HCT116 (cell line): ENCODE results near the gene CD2. TPM values are rescaled to one million over a fixed set of nuclear protein-coding genes. Genes with fewer than 3 reads are reported as not detected.

Experiments
- ATAC-seq: fragments of 200-7000 bp; cut with Tn5 transposase; 2 replicates; pipeline ENCODE4 v1.9.1; 2020; ENCODE audit warnings: mild to moderate bottlenecking, moderate library complexity
- BruUV-seq: library from RNA; stranded (reverse); fragments of 400-500 nt; replicated peaks from 2 replicates; lab custom pipeline; 2021; lab: Mats Ljungman, UMichigan
- CTCF ChIA-PET: fragments of 300-600 bp; sonication (Branson Sonifier 250); formaldehyde crosslinking; loops from one replicate; lab custom pipeline; 2021; ENCODE audit warnings: antibody characterized with exemption; lab: Charles Lee
- POLR2A ChIA-PET: fragments of 300-600, 350-600 bp; sonication (Branson Sonifier 250); formaldehyde crosslinking; loops from one replicate; lab custom pipeline; 2021; ENCODE audit warnings: antibody characterized with exemption; lab: Charles Lee
- RAD21 ChIA-PET, 2 experiments: fragments of 300-600 bp; sonication (Branson Sonifier 250); formaldehyde crosslinking; loops; one replicate each; lab custom pipeline; 2023; ENCODE audit warnings: low total read pairs in 2 of 2; ENCODE audit not compliant: uncharacterized antibody in 2 of 2, unreplicated experiment in 2 of 2, low non-redundant PET in 1 of 2; lab: Charles Lee
- DNase-seq: peaks from one replicate; pipeline ENCODE4 v3.0.0-alpha.2; 2010; ENCODE audit warnings: low read depth, low spot score
- H2AFZ ChIP-seq: fragments of 200-600 bp; shearing (Covaris generic), sonication (generic); 2 replicates; pipeline ENCODE4 v1.6.1; 2017; ENCODE audit warnings: low read depth, mixed run types, mixed read lengths, antibody characterized with exemption, low read length; ENCODE audit not compliant: poor library complexity, severe bottlenecking
- H3K27ac ChIP-seq: 2 replicates; pipeline ENCODE4 v1.5.1; 2012; ENCODE audit warnings: low read depth, low read length
- H3K27me3 ChIP-seq: fragments of 200-600 bp; sonication (generic); 2 replicates; pipeline ENCODE4 v1.6.1; 2016; ENCODE audit warnings: mixed run types, low read length, mixed read lengths; ENCODE audit not compliant: insufficient read depth
- H3K36me3 ChIP-seq, 2 experiments: fragments of 200-500 bp in 1 of 2; fragments of 200-600 bp in 1 of 2; sonication (Bioruptor generic) in 1 of 2; sonication (generic) in 1 of 2; 2 replicates each; pipeline versions ENCODE4 v1.5.1 to v1.6.1; 2014 to 2016; ENCODE audit warnings: low read length in 2 of 2, inconsistent platforms in 1 of 2, mixed read lengths in 1 of 2, mixed run types in 1 of 2; ENCODE audit not compliant: insufficient read depth in 2 of 2, control insufficient read depth in 1 of 2
- H3K4me1 ChIP-seq, 2 experiments: fragments of 200-600 bp in 1 of 2; sonication (generic) in 1 of 2; 2 replicates each; pipeline versions ENCODE4 v1.5.1 to v1.6.1; 2012 to 2017; ENCODE audit warnings: low read length in 2 of 2, inconsistent platforms in 1 of 2, mild to moderate bottlenecking in 1 of 2, mixed read lengths in 1 of 2, mixed run types in 1 of 2, moderate library complexity in 1 of 2; ENCODE audit not compliant: insufficient read depth in 2 of 2, control insufficient read depth in 1 of 2
- H3K4me2 ChIP-seq: fragments of 200-600 bp; sonication (generic); 2 replicates; pipeline ENCODE4 v1.6.1; 2017; ENCODE audit warnings: mixed run types, low read length, mixed read lengths
- H3K4me3 ChIP-seq, 2 experiments: fragments of 200-600 bp in 1 of 2; sonication (generic) in 1 of 2; replicated peaks in 1 of 2; 2 replicates each; pipeline ENCODE4 v1.5.1; 2011 to 2016; ENCODE audit warnings: low read length in 2 of 2, control low read depth in 1 of 2, low read depth in 1 of 2, mild to moderate bottlenecking in 1 of 2, mixed read lengths in 1 of 2, mixed run types in 1 of 2
- H3K79me2 ChIP-seq: fragments of 200-600 bp; sonication (generic); 2 replicates; pipeline ENCODE4 v1.6.1; 2017; ENCODE audit warnings: mild to moderate bottlenecking, mixed run types, low read length, moderate library complexity, mixed read lengths; ENCODE audit not compliant: insufficient read depth
- H3K9ac ChIP-seq: fragments of 200-600 bp; sonication (generic); 2 replicates; pipeline ENCODE4 v1.6.1; 2016; ENCODE audit warnings: low read length, mixed read lengths
- H3K9me2 ChIP-seq: fragments of 200-600 bp; sonication (generic), shearing (Covaris generic); 2 replicates; pipeline ENCODE4 v1.6.1; 2017; ENCODE audit warnings: mixed run types, mild to moderate bottlenecking, moderate library complexity; ENCODE audit not compliant: insufficient read depth
- H3K9me3 ChIP-seq, 2 experiments: fragments of 200-500 bp in 1 of 2; fragments of 200-600 bp in 1 of 2; sonication (Bioruptor generic) in 1 of 2; sonication (generic) in 1 of 2; 2 replicates each; pipeline ENCODE4 v1.6.1; 2014 to 2017; ENCODE audit warnings: low read length in 2 of 2, mixed read lengths in 2 of 2, inconsistent platforms in 1 of 2, low read depth in 1 of 2, mild to moderate bottlenecking in 1 of 2, mixed run types in 1 of 2, moderate library complexity in 1 of 2; ENCODE audit not compliant: control insufficient read depth in 1 of 2, insufficient read depth in 1 of 2
- H4K20me1 ChIP-seq: fragments of 200-600 bp; sonication (generic), shearing (Covaris generic); 2 replicates; pipeline ENCODE4 v1.6.1; 2017; ENCODE audit warnings: mixed run types, mild to moderate bottlenecking, moderate library complexity; ENCODE audit not compliant: insufficient read depth
- CBX3 ChIP-seq: IDR thresholded peaks from 2 replicates; pipeline ENCODE4 v1.6.1; 2012; ENCODE audit warnings: low read depth
- EGR1 ChIP-seq: IDR thresholded peaks from 2 replicates; pipeline ENCODE4 v1.6.1; 2012; ENCODE audit warnings: low read depth
- EZH2 ChIP-seq: fragments of 200-600 bp; sonication (generic); IDR thresholded peaks from 2 replicates; pipeline ENCODE4 v1.6.1; 2017; ENCODE audit warnings: antibody characterized with exemption, mixed run types
- EZH2phosphoT487 ChIP-seq: fragments of 200-600 bp; IDR thresholded peaks from 2 replicates; pipeline ENCODE4 v1.6.1; 2018; ENCODE audit warnings: antibody characterized with exemption, borderline replicate concordance
- FOSL1 ChIP-seq: IDR thresholded peaks from 2 replicates; pipeline ENCODE4 v1.6.1; 2012; ENCODE audit warnings: low read depth
- POLR2A ChIP-seq: IDR thresholded peaks from 2 replicates; pipeline ENCODE4 v1.7.0; 2011; ENCODE audit warnings: borderline replicate concordance; ENCODE audit not compliant: insufficient read depth, insufficient read length; ENCODE audit errors: extremely low read depth
- POLR2AphosphoS5 ChIP-seq: IDR thresholded peaks from 2 replicates; pipeline ENCODE4 v1.6.1; 2011; ENCODE audit warnings: mild to moderate bottlenecking, low read depth, low read length, moderate library complexity
- RAD21 ChIP-seq: IDR thresholded peaks from 2 replicates; pipeline ENCODE4 v1.6.1; 2012; ENCODE audit warnings: low read depth, mild to moderate bottlenecking
- SIN3A ChIP-seq: IDR thresholded peaks from 2 replicates; pipeline ENCODE4 v1.6.1; 2012; ENCODE audit warnings: low read depth
- SP1 ChIP-seq: IDR thresholded peaks from 2 replicates; pipeline ENCODE4 v1.6.1; 2012; ENCODE audit warnings: low read depth
- TCF7L2 ChIP-seq: IDR thresholded peaks from 2 replicates; pipeline ENCODE4 v1.7.0; 2011; ENCODE audit warnings: borderline replicate concordance, inconsistent platforms; ENCODE audit not compliant: insufficient read depth, insufficient read length; ENCODE audit errors: extremely low read depth
- ZNF274 ChIP-seq: fragments of 200-500 bp; sonication (Bioruptor generic); IDR thresholded peaks from 2 replicates; pipeline ENCODE4 v1.6.1; 2014; ENCODE audit warnings: mild to moderate bottlenecking, low read depth, low read length, inconsistent platforms
- intact Hi-C: fragments of 100-400 bp; cut with micrococcal nuclease; formaldehyde crosslinking; loops from 2 replicates; pipeline ENCODE4 v1.10.0; 2022
- total RNA-seq: library from RNA; stranded (reverse); gene quantifications from one replicate; pipeline ENCODE4 v1.2.1, GENCODE V29; 2021; ENCODE audit not compliant: unreplicated experiment
- TF ChIP-seq, protein P1 (sequence below): IDR thresholded peaks from 2 replicates; pipeline ENCODE4 v1.6.1; 2012
- TF ChIP-seq, protein P2 (sequence below): IDR thresholded peaks from 2 replicates; pipeline ENCODE4 v1.6.1; 2012; ENCODE audit warnings: low read depth
- TF ChIP-seq, protein P3 (sequence below), 3 experiments: fragments of 200-600 bp in 1 of 3; sonication (generic) in 1 of 3; IDR thresholded peaks in 2 of 3; conservative IDR thresholded peaks in 1 of 3; 2 replicates each; pipeline ENCODE4 v1.5.1; 2012 to 2017; ENCODE audit warnings: low read depth in 2 of 3, low read length in 2 of 3, antibody characterized with exemption in 1 of 3, borderline replicate concordance in 1 of 3, control low read depth in 1 of 3, mild to moderate bottlenecking in 1 of 3, mixed read lengths in 1 of 3, mixed run types in 1 of 3, moderate library complexity in 1 of 3; ENCODE audit not compliant: insufficient read depth in 1 of 3

CD2 gene
- total RNA-seq, 1 experiment from 2014 or later: 0.57 TPM

GRCh38 chr1:116769994-116770393 lies 15.8 kb downstream of the CD2 start:
- intact Hi-C loops: loop anchor here (10.0 kb wide), 1 partner anchor 45 kb away; no protein-coding TSS in a partner anchor
- Histone ChIP-seq H3K27me3 (no peaks in the 10 kb centered on the region), H2AFZ (no peak overlapping the region), H3K27ac (no peak overlapping the region), H3K9me3 (no peaks in the 10 kb centered on the region), H3K4me2 (no peak overlapping the region), H3K36me3 (no peaks in the 10 kb centered on the region), H3K79me2 (no peaks in the 10 kb centered on the region), H3K9ac (no peak overlapping the region), H3K4me3 (no peak overlapping the region), H4K20me1 (no peaks in the 10 kb centered on the region), H3K9me2 (no peaks in the 10 kb centered on the region), H3K4me1 (no peaks in the 10 kb centered on the region)
- DNase-seq (no peak), ATAC-seq (no peak)
- ChIA-PET CTCF (interaction anchor here (1.2 kb wide), 1 partner anchor 48 kb away, joined by 3 read pairs; no protein-coding TSS in a partner anchor), POLR2A (no interaction called here), RAD21 (no interaction called here)
- no TSS peak for BruUV-seq
- TF ChIP-seq SIN3A (no peak), TCF7L2 (no peak), RAD21 (no peak)
- TF ChIP-seq, protein P1, sequence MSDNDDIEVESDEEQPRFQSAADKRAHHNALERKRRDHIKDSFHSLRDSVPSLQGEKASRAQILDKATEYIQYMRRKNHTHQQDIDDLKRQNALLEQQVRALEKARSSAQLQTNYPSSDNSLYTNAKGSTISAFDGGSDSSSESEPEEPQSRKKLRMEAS: no peak
- TF ChIP-seq, protein P2, sequence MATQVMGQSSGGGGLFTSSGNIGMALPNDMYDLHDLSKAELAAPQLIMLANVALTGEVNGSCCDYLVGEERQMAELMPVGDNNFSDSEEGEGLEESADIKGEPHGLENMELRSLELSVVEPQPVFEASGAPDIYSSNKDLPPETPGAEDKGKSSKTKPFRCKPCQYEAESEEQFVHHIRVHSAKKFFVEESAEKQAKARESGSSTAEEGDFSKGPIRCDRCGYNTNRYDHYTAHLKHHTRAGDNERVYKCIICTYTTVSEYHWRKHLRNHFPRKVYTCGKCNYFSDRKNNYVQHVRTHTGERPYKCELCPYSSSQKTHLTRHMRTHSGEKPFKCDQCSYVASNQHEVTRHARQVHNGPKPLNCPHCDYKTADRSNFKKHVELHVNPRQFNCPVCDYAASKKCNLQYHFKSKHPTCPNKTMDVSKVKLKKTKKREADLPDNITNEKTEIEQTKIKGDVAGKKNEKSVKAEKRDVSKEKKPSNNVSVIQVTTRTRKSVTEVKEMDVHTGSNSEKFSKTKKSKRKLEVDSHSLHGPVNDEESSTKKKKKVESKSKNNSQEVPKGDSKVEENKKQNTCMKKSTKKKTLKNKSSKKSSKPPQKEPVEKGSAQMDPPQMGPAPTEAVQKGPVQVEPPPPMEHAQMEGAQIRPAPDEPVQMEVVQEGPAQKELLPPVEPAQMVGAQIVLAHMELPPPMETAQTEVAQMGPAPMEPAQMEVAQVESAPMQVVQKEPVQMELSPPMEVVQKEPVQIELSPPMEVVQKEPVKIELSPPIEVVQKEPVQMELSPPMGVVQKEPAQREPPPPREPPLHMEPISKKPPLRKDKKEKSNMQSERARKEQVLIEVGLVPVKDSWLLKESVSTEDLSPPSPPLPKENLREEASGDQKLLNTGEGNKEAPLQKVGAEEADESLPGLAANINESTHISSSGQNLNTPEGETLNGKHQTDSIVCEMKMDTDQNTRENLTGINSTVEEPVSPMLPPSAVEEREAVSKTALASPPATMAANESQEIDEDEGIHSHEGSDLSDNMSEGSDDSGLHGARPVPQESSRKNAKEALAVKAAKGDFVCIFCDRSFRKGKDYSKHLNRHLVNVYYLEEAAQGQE: no peak

DNA sequence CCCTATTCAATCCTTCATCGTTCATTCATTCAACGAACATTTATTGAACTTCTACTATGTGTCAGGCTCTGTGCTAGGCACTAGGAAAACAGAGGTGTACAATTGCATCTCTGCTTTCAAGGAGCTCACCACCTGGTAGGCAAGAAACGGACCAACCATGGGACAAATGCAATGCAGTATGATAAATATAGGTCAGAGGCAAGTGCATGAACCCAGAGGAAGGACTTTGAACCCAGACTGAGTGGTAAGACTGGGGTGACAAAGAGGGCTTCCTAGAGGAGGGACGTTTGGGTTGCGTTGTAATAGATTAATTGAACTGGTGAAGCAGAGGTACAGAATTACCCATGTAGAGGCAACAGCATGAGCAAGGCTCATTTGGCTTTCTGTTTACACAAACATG lies 16.4 kb downstream of the CD2 start:
- intact Hi-C loops: no loop called here
- BruUV-seq: no TSS peak
- ChIA-PET RAD21 (no interaction called here), CTCF (no interaction called here), POLR2A (no interaction called here)
- Histone ChIP-seq H3K79me2 (no peaks in the 10 kb centered on the region), H3K27me3 (no peaks in the 10 kb centered on the region), H3K9me3 (no peaks in the 10 kb centered on the region), H3K27ac (no peak overlapping the region), H3K4me2 (no peak overlapping the region), H3K4me3 (no peak overlapping the region), H3K4me1 (no peaks in the 10 kb centered on the region), H4K20me1 (no peaks in the 10 kb centered on the region), H3K9ac (no peak overlapping the region), H3K36me3 (no peaks in the 10 kb centered on the region), H2AFZ (no peak overlapping the region), H3K9me2 (no peaks in the 10 kb centered on the region)
- ATAC-seq (no peak), DNase-seq (no peak)
- TF ChIP-seq FOSL1 (no peak), EGR1 (no peak), TCF7L2 (no peak), SIN3A (no peak), EZH2phosphoT487 (no peak), CBX3 (no peak), EZH2 (no peak), SP1 (no peak), POLR2A (no peak), POLR2AphosphoS5 (no peak), ZNF274 (no peak)
- TF ChIP-seq, protein P3, sequence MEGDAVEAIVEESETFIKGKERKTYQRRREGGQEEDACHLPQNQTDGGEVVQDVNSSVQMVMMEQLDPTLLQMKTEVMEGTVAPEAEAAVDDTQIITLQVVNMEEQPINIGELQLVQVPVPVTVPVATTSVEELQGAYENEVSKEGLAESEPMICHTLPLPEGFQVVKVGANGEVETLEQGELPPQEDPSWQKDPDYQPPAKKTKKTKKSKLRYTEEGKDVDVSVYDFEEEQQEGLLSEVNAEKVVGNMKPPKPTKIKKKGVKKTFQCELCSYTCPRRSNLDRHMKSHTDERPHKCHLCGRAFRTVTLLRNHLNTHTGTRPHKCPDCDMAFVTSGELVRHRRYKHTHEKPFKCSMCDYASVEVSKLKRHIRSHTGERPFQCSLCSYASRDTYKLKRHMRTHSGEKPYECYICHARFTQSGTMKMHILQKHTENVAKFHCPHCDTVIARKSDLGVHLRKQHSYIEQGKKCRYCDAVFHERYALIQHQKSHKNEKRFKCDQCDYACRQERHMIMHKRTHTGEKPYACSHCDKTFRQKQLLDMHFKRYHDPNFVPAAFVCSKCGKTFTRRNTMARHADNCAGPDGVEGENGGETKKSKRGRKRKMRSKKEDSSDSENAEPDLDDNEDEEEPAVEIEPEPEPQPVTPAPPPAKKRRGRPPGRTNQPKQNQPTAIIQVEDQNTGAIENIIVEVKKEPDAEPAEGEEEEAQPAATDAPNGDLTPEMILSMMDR (IDR thresholded peaks at IDR 0.05 in 2 of 3, conservative IDR thresholded peaks at IDR 0.05 in 1 of 3; ENCODE audit: borderline replicate concordance in 1 of 3, insufficient read depth in 1 of 3, low read depth in 2 of 3, low read length in 2 of 3): no peak
